ENCODE data around the gene TXNDC9.

DNA sequence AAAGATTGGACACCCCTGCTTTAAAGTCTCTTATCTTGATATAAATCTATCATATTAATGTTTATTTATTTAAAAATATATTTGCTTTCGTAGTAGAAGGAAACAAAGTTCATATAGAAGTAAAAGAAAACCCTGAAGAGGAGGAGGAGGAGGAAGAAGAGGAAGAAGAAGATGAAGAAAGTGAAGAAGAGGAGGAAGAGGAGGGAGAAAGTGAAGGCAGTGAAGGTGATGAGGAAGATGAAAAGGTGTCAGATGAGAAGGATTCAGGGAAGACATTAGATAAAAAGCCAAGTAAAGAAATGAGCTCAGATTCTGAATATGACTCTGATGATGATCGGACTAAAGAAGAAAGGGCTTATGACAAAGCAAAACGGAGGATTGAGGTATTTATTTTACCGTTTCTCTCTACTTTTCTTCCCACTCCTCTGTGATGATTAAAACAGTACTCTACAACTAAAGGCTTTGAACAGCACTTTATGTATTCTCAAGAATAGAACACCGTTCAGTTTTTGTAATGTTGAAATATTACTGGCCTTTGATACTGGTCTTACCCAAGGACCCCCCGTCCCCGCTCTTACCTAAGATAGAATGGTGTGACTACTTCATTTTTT lies 40.2 kb upstream of the TXNDC9 start:
- TF ChIP-seq POLR2AphosphoS5 (IDR thresholded peaks at IDR 0.05; ENCODE audit: low read depth, low read length) = no peak
- no peak for TF ChIP-seq POLR2A (IDR thresholded peaks at IDR 0.05; ENCODE audit: low read depth, low read length)
- no peak for TF ChIP-seq SPI1 (IDR thresholded peaks at IDR 0.05; ENCODE audit: low read depth, low read length)
- TF ChIP-seq TAF1 (IDR thresholded peaks at IDR 0.05; ENCODE audit: low read depth, low read length) = no peak
- TF ChIP-seq PAX5 (IDR thresholded peaks at IDR 0.05; ENCODE audit: insufficient read depth, low read length, severe bottlenecking) = no peak
- no peak for TF ChIP-seq POU2F2 (IDR thresholded peaks at IDR 0.05; ENCODE audit: low read depth, low read length)

Data from GM12891 (cell line).